ENCODE results near the gene RGS6. TPM values are rescaled to one million over a fixed set of nuclear protein-coding genes. Genes with fewer than 3 reads are reported as not detected.

Gene RGS6
- total and polyA plus RNA-seq, 2 experiments from 2014 or later, result 0.86 to 0.95 TPM

DNA sequence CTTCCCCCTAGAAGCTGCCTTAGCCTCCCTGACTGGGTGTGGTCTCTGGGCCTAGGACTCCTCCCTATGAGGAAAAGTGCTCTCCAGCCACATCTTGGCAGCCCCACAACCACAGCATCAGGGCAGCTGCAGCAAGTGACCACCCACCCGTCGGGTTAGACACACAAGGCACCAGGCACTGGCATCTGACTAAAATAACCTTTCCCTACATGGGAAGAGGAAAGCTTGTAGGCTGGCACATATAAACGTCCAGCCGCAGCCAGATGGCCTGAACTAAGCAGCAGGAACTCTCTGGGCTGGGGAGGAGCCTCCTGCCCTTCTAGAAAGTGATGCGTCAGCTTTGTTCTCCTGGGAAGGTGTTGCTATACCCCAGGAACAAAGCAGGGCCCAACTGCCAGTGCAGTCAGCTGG is 632.9 kb downstream of the RGS6 start:
- Histone ChIP-seq H3K4me1 (ENCODE audit: low read depth) (peaks cover 8% of the 10 kb centered on the region), H3K36me3 (no peaks in the 10 kb centered on the region), H3K9me3 (ENCODE audit: low read depth) (no peaks in the 10 kb centered on the region), H3K27me3 (no peaks in the 10 kb centered on the region), H3K4me3 (no peak overlapping the region), H3K27ac (no peak overlapping the region)
- TF ChIP-seq, protein P1, sequence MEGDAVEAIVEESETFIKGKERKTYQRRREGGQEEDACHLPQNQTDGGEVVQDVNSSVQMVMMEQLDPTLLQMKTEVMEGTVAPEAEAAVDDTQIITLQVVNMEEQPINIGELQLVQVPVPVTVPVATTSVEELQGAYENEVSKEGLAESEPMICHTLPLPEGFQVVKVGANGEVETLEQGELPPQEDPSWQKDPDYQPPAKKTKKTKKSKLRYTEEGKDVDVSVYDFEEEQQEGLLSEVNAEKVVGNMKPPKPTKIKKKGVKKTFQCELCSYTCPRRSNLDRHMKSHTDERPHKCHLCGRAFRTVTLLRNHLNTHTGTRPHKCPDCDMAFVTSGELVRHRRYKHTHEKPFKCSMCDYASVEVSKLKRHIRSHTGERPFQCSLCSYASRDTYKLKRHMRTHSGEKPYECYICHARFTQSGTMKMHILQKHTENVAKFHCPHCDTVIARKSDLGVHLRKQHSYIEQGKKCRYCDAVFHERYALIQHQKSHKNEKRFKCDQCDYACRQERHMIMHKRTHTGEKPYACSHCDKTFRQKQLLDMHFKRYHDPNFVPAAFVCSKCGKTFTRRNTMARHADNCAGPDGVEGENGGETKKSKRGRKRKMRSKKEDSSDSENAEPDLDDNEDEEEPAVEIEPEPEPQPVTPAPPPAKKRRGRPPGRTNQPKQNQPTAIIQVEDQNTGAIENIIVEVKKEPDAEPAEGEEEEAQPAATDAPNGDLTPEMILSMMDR (IDR thresholded peaks at IDR 0.05; ENCODE audit: low read depth, low read length), result no peak
- no peak for DNase-seq (ENCODE audit: low read depth in 1 of 2, low spot score in 1 of 2)

DNA sequence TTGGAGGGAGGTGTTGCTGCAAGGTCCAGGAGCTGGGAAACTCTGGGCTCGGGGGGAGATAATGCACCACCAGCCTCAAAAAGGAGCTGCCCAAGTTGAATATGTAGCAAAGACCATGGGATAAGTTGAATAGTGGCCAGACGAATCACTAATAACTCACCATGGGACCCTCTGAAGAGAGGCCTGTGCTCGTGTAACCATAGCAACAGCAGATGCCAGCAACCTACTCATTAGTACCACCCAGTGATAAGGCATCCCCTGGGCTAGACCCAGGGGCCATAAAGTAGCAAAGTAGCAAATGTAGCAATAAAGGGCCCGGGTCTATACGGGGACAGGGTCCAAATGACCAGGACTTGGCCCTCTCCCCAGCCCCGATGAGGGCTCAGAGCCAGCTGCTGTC is 633.7 kb downstream of the RGS6 start:
- H3K36me3 ChIP-seq, result no peaks in the 10 kb centered on the region
- no peak overlapping the region for H3K4me3 ChIP-seq
- no peak overlapping the region for H3K27ac ChIP-seq
- no peak for DNase-seq (ENCODE audit: low read depth in 1 of 2, low spot score in 1 of 2)
- H3K9me3 ChIP-seq (ENCODE audit: low read depth), result no peaks in the 10 kb centered on the region
- TF ChIP-seq, protein P1 (IDR thresholded peaks at IDR 0.05; ENCODE audit: low read depth, low read length), result no peak
- peaks cover under 1% of the 10 kb centered on the region for H3K4me1 ChIP-seq (ENCODE audit: low read depth)
- no peaks in the 10 kb centered on the region for H3K27me3 ChIP-seq

DNA sequence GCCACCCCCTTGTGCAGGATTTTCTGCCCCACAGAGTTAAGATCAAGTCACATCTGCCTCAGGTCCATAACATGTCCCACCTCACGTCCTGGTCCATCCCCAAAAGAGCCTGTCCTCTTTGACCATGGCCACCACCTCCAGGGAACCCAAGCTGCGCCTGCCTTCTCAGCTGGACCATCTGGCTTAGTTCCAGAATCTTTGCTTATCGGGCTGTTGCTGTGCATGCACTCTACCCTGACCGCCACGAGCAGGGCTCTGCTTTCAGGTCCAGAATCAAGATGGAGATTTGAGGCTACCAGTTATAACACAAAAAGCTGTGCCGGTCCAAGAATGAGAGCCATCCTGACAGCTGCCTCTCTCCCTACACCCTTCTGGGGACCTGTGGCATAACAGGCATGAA is 635.0 kb downstream of the RGS6 start:
- H3K4me3 ChIP-seq, result no peak overlapping the region
- H3K4me1 ChIP-seq (ENCODE audit: low read depth), result no peaks in the 10 kb centered on the region
- no peaks in the 10 kb centered on the region for H3K36me3 ChIP-seq
- H3K27me3 ChIP-seq, result no peaks in the 10 kb centered on the region
- H3K9me3 ChIP-seq (ENCODE audit: low read depth), result no peaks in the 10 kb centered on the region
- TF ChIP-seq, protein P1 (IDR thresholded peaks at IDR 0.05; ENCODE audit: low read depth, low read length), result no peak
- no peak overlapping the region for H3K27ac ChIP-seq
- peak in 1 of 2 donors; percentile 3 for DNase-seq (ENCODE audit: low read depth in 1 of 2, low spot score in 1 of 2)

DNA sequence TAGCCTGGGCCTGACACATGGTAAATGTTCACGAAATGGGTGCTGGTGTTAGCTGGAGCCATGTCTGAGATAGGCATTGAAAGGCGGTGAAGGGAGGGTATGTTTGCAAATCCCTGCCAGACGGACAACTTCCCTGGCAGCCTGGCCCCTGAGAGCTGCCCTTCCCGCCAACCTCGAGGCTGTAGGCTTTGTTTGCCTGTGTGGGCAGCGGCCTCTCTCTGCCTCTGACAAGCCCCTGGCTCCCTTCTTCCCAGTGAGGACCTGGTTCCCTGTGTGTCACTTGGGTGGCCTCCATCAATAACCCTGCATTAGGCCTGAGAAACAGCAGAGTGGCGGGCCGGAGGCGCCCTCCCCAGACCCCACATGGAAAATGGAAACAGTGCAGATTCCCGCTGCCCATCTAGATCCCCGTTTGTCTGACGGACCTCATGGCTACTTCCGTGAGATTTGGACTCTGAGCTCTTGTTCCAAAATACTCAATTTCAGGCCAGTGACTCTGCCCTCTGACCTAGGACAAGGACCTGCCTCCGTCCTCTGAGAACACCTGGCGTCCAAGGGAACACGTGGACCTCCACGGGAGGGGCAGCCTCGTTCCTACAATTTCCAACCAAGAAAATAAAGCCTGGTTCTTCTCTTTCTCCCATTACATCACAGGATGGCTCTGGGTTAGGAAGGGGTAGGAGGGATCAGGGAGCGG is 636.2 kb downstream of the RGS6 start:
- Histone ChIP-seq H3K9me3 (ENCODE audit: low read depth) (no peaks in the 10 kb centered on the region), H3K27ac (no peak overlapping the region), H3K27me3 (no peaks in the 10 kb centered on the region), H3K36me3 (no peaks in the 10 kb centered on the region), H3K4me1 (ENCODE audit: low read depth) (no peaks in the 10 kb centered on the region), H3K4me3 (no peak overlapping the region)
- DNase-seq (ENCODE audit: low read depth in 1 of 2, low spot score in 1 of 2), result no peak
- TF ChIP-seq, protein P1 (IDR thresholded peaks at IDR 0.05; ENCODE audit: low read depth, low read length), result no peak

GRCh38 chr14:72573725-72574417 is 641.6 kb downstream of the RGS6 start:
- Histone ChIP-seq H3K4me3 (no peak overlapping the region), H3K27me3 (no peaks in the 10 kb centered on the region), H3K4me1 (ENCODE audit: low read depth) (peaks cover 3% of the 10 kb centered on the region), H3K36me3 (no peaks in the 10 kb centered on the region), H3K27ac (no peak overlapping the region), H3K9me3 (ENCODE audit: low read depth) (no peaks in the 10 kb centered on the region)
- TF ChIP-seq, protein P1 (IDR thresholded peaks at IDR 0.05; ENCODE audit: low read depth, low read length), result no peak
- no peak for DNase-seq (ENCODE audit: low read depth in 1 of 2, low spot score in 1 of 2)

Data from cardiac muscle cell (in vitro differentiated cells and primary cell).